Neural progenitor cell (in vitro differentiated cells): Measurements from ENCODE around the gene SPATA25.

ENCODE experiments used
- EZH2phosphoT487 ChIP-seq: fragments of 200-600 bp; sonication (generic); IDR thresholded peaks from 2 replicates; pipeline ENCODE4 v1.6.1; 2017; ENCODE audit warnings: antibody characterized with exemption
- TF ChIP-seq, protein P1 (sequence below): fragments of 200-600 bp; sonication (generic); IDR thresholded peaks from 2 replicates; pipeline ENCODE4 v1.5.1; 2017; ENCODE audit warnings: antibody characterized with exemption, mild to moderate bottlenecking

DNA sequence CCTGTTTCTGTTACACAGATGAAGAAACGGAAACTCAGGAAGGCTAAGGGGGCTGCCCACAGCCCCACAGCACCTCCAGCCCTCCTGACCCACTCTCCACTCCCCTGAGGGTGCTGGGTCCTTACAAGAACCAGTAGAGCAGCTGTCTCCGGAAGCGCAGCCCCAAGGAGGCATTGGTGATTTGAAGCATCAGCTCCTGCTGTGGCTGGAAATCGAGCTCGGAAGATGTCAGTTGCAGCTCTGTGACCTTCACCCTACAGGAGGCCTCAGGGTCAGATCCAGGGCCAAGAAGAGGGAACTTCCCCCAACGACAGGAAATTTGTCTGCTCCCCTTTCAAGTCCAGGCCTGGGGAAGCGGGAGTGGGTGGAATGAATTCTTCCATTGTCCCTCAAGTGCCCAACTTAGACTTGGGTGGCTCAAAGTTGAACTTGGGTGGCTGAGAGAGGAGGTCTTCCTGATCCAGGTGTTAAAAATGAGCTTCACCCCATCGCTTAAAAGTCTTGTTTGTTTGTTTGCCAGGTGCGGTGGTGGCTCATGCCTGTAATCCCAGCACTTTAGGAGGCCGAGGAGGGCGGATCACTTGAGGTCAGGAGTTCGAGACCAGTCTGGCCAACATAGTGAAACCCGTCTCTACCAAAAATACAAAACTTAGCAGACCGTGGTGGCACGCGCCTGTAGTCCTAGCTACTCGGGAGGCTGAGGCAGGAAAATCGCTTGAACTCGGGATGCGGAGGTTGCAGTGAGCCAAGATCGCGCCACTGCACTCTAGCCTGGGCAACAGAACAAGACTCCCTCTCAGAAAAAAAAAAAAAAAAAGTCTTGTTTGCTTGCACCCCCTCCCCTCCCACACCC lies 22.6 kb upstream of the SPATA25 start:
- TF ChIP-seq, protein P1, sequence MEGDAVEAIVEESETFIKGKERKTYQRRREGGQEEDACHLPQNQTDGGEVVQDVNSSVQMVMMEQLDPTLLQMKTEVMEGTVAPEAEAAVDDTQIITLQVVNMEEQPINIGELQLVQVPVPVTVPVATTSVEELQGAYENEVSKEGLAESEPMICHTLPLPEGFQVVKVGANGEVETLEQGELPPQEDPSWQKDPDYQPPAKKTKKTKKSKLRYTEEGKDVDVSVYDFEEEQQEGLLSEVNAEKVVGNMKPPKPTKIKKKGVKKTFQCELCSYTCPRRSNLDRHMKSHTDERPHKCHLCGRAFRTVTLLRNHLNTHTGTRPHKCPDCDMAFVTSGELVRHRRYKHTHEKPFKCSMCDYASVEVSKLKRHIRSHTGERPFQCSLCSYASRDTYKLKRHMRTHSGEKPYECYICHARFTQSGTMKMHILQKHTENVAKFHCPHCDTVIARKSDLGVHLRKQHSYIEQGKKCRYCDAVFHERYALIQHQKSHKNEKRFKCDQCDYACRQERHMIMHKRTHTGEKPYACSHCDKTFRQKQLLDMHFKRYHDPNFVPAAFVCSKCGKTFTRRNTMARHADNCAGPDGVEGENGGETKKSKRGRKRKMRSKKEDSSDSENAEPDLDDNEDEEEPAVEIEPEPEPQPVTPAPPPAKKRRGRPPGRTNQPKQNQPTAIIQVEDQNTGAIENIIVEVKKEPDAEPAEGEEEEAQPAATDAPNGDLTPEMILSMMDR: no peak
- no peak for TF ChIP-seq EZH2phosphoT487
